ENCODE measurements around the gene C3orf20.
"Not testable (repeated sequence)": the region's sequence is repeated elsewhere in the genome, so short reads cannot be mapped to it uniquely, and the experiment has no call there.

The C3orf20 gene

GRCh38 chr3:14700891-14701290 is 25.9 kb downstream of the C3orf20 start:
- DNase-seq (ENCODE audit: low spot score), result no peak

DNA sequence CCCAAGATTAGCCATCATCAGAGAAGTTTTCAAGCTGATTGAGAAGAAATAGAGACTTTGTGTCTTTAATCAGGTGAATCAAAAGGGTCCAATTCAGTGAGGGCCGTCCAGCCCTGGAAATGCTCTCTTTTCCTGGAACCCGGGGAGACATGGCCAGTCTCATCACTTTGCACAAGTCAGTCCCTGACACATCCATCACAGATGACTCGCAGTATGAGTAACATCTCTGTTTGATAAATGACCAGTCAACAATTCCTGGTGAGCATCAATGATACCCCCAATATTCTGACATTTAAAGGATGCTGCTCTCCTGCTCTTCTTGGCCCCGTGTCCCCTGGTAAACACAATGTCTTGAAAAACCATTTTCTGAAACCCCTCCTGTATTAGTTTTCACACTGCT is 26.7 kb downstream of the C3orf20 start:
- no peak for DNase-seq (ENCODE audit: low spot score)

- DNase-seq (ENCODE audit: low spot score), result no peak
Observed at GRCh38 chr3:14703128-14703750, 28.3 kb downstream of the C3orf20 start.

DNA sequence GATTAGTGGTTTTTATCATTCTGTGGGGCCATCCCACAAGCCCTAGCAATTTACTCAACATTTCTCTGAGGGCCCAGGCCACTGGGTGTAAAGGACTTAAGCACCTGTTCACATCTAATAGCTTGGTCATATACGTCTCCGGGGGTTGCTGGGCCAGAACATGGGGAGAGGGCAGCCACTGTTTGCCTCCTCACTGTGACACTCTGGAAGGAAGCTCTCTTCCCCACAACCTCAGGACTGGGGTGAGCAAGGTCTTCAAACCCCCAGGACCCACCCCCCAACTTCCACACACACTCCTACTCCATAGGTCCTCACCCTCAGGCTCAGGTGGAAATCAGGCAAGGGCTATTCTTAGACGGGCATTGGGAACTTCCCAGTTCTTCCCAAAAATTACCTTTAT is 28.9 kb downstream of the C3orf20 start:
- no peak for DNase-seq (ENCODE audit: low spot score)

- no peak for DNase-seq (ENCODE audit: low spot score)
Observed at GRCh38 chr3:14706096-14706495, 31.2 kb downstream of the C3orf20 start.

DNA sequence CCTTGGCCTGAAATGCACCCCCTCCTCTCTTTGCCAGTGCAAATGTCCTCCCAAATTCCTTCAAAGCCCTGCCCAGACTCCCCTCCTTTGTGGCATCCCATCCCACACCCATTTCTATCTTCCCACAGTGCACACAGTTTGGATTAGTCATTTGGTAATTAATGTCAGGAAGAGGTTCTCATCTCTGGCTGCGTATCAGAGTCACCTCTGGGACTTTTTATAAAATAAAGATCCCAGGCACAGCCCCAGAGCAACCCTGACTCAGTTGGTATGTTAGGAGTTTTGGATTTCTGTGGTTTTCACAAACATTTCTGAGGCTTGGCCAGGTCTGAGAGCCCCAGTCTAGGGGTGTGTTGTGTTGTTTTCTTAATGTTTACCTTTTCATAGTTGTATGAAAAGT is 41.6 kb downstream of the C3orf20 start:
- DNase-seq (ENCODE audit: low spot score), result no peak

- DNase-seq (ENCODE audit: low spot score), result no peak
Observed at GRCh38 chr3:14717307-14717706, 42.4 kb downstream of the C3orf20 start.

- DNase-seq (ENCODE audit: low spot score), result no peak
Observed at GRCh38 chr3:14718539-14718938, 43.6 kb downstream of the C3orf20 start.

GRCh38 chr3:14719006-14719405 is 44.1 kb downstream of the C3orf20 start:
- DNase-seq (ENCODE audit: low spot score), result no peak

GRCh38 chr3:14721126-14721864 is 46.4 kb downstream of the C3orf20 start:
- DNase-seq (ENCODE audit: low spot score), result no peak

DNA sequence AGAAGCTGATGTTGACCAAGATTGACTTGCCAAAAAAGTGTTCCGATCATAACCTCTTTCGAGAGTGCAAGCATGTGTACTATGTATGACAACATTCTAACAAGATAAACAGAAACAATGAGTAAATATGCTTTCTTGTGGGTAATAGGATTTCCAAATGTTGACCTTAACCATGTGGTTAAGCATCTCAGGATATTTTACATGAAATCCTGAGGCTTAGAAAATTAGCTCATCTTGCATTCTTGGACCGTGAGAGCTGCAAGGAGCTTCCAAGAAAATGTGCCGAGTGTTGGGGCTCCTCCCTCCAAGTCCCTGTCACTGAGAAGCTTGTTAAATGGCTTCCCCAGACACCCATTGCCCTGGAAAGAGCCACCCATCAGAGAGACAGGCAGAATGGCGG is 50.1 kb downstream of the C3orf20 start:
- DNase-seq (ENCODE audit: low spot score), result no peak

GRCh38 chr3:14725564-14726440 is 50.9 kb downstream of the C3orf20 start:
- no peak for DNase-seq (ENCODE audit: low spot score)

- DNase-seq (ENCODE audit: low spot score), result no peak
Observed at GRCh38 chr3:14726441-14726780, 51.5 kb downstream of the C3orf20 start.

GRCh38 chr3:14728113-14728512 is 53.2 kb downstream of the C3orf20 start:
- no peak for DNase-seq (ENCODE audit: low spot score)

- no peak for DNase-seq (ENCODE audit: low spot score)
Observed at GRCh38 chr3:14730703-14731382, 55.9 kb downstream of the C3orf20 start.

DNA sequence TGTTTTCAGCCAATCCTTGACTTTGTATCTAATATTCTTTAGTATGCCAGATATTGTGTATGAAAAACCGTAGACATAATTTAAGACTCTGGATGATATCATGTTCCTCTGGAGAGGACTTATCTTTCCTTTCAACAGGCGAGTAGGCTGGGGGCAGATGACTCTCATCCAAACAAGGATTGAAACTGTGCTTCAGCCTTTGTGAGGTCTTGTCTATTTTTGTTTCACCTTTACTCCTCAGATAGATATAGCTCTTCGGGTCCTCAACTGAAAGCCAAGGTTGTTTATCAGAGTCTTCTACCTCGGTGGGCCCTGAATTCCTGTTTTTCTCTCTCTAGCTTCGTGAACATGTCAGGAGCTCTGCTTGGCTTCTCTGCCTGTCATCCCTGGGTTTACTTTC is 66.0 kb downstream of the C3orf20 start:
- DNase-seq (ENCODE audit: low spot score), result no peak

DNA sequence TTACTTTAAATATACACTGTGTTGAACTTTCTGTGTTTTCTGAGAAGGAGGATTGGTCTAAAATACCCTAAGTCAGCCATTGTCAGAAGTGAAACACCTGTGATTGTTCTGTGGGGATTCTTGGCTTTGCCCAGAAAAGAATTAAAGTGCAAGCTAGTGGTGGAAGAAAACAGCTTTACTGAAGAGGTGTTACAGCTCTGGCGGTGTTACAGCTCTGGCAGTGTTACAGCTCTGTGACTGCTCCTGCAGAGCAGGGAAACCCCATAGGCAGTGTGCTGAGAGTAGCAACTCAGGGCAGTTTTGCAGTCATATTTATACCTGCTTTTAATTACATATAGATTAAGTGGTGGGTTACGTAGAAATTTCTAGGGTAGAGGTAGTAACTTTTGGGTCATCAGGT is 66.6 kb downstream of the C3orf20 start:
- no peak for DNase-seq (ENCODE audit: low spot score)

DNA sequence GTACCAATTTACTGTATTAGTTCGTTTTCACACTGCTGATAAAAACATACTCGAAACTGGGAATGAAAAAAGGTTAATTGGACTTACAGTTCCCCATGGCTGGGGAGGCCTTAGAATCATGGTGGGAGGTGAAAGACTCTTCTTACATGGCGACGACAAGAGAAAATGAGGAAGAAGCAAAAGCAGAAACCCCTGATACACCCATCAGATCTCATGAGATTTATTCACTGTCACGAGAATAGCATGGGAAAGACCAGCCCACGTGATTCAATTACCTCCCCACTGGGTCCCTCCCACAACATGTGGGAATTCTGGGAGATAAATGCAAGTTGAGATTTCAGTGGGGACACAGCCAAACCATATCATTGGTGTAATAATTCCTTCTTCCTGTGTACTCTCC is 69.6 kb downstream of the C3orf20 start:
- no peak for DNase-seq (ENCODE audit: low spot score)

- no peak for DNase-seq (ENCODE audit: low spot score)
Observed at GRCh38 chr3:14750650-14751049, 75.7 kb downstream of the C3orf20 start.

DNA sequence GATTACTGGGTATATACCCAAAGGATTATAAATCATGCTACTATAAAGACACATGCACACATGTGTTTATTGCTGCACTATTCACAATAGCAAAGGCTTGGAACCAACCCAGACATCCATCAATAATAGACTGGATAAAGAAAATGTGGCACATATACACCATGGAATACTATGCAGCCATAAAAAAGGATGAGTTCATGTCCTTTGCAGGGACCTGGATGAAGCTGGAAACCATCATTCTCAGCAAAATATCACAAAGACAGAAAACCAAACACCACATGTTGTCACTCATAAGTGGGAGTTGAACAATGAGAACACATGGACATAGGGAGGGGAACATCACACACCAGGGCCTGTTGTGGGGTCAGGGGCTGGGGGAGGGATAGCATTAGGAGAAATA is 78.0 kb downstream of the C3orf20 start:
- not testable (repeated sequence) for DNase-seq (ENCODE audit: low spot score)

DNA sequence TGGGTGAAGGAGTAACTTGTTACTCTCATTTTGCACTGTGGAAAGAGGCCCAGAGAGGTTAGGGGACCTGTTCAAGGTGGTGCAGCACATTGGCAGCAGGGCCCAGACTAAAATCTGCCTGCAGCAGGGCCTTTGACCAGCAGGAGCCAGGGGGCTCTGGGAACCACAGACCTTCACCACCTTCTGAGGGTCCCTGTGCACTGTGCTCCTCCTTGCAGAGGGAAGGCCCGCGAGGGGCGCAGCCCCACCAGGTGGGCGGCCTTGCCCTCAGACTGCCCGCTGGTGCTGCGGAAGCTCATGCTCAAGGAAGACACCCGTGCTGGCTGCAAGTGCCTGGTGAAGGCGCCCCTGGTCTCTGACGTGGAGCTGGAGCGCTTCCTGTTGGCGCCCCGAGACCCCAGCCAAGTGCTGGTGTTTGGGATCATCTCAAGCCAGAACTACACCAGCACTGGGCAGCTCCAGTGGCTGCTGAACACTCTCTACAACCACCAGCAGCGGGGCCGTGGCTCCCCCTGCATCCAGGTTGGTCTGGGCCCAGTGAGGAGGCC is 82.3 kb downstream of the C3orf20 start:
- DNase-seq (ENCODE audit: low spot score), result no peak

DNA sequence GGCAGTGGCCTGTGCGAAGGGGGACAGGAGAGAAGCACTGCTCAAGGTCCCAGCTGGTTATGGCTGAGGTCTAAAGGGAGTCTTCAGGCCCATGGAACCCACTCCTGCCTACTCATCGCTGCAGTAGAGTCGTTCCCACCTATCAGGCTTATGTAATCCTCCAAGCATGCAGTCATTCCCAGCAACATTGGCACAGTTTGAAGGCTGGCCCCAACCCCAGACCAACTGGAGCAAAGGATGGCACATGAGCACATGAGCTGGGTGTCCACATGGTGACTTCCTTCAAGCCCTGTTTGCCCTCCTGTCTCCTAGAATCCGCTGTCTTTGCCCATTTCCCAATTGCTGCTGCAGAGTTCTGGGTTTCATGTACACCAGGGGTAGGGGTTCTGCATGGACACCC is 83.4 kb downstream of the C3orf20 start:
- no peak for DNase-seq (ENCODE audit: low spot score)
